Smooth muscle cell (in vitro differentiated cells): ENCODE measurements around the gene NEGR1. TPM values are rescaled to one million over a fixed set of nuclear protein-coding genes. Genes with fewer than 3 reads are reported as not detected.

Source experiments
- DNase-seq: peaks from one replicate; lab custom pipeline; 2025; ENCODE audit not compliant: unreplicated experiment; lab: John Stamatoyannopoulos, UW
- H2AFZ ChIP-seq: fragments of 200-600 bp; sonication (generic); 2 replicates; pipeline ENCODE4 v1.6.0; 2016; ENCODE audit warnings: antibody characterized with exemption, low read depth, mild to moderate bottlenecking
- H3F3A ChIP-seq: fragments of 200-600 bp; sonication (generic); 2 replicates; pipeline ENCODE4 v1.6.0; 2017; ENCODE audit warnings: antibody characterized with exemption, low read depth
- H3K27ac ChIP-seq: fragments of 200-600 bp; sonication (generic); 2 replicates; pipeline ENCODE4 v1.5.1; 2016; ENCODE audit warnings: low read depth, mild to moderate bottlenecking
- H3K27me3 ChIP-seq: fragments of 200-600 bp; sonication (generic); 2 replicates; pipeline ENCODE4 v1.6.1; 2016; ENCODE audit warnings: low read depth, mild to moderate bottlenecking
- H3K36me3 ChIP-seq: fragments of 200-600 bp; sonication (generic); 2 replicates; pipeline ENCODE4 v1.5.1; 2016; ENCODE audit warnings: low read depth
- H3K4me1 ChIP-seq: fragments of 200-600 bp; sonication (generic); 2 replicates; pipeline ENCODE4 v1.5.1; 2016; ENCODE audit warnings: low read depth
- H3K4me2 ChIP-seq: fragments of 200-600 bp; sonication (generic); 2 replicates; pipeline ENCODE4 v1.6.0; 2016; ENCODE audit warnings: mild to moderate bottlenecking
- H3K4me3 ChIP-seq: fragments of 200-600 bp; sonication (generic); 2 replicates; pipeline ENCODE4 v1.5.1; 2016; ENCODE audit warnings: mild to moderate bottlenecking
- H3K79me2 ChIP-seq: fragments of 200-600 bp; sonication (generic); 2 replicates; pipeline ENCODE4 v1.6.0; 2016; ENCODE audit warnings: low read depth, mild to moderate bottlenecking
- H3K9ac ChIP-seq: fragments of 200-600 bp; sonication (generic); 2 replicates; pipeline ENCODE4 v1.6.0; 2016; ENCODE audit warnings: low read depth
- H3K9me3 ChIP-seq: fragments of 200-600 bp; sonication (generic); replicated peaks from 2 replicates; pipeline ENCODE4 v1.5.1; 2016; ENCODE audit warnings: low read depth
- H4K20me1 ChIP-seq: fragments of 200-600 bp; sonication (generic); 2 replicates; pipeline ENCODE4 v1.6.0; 2016; ENCODE audit warnings: low read depth
- WGBS: methylation state at CpG from one replicate; pipeline ENCODE4 v1.1.7; 2016; ENCODE audit warnings: low lambda C conversion rate; 5-methylcytosine and 5-hydroxymethylcytosine counted together
- polyA plus RNA-seq: library from polyadenylated mRNA; unstranded; fragments of >200 nt; fragmentation: Nextera tagmentation; extraction: Ambion mirVana; gene quantifications from 2 replicates; pipeline ENCODE4 v1.2.1, GENCODE V29; 2016
- total RNA-seq: library from RNA; depleted of rRNA; stranded (reverse); fragments of >200 nt; gene quantifications from 2 replicates; pipeline ENCODE4 v1.2.3, GENCODE V29; 2014
- TF ChIP-seq, protein P1 (sequence below): fragments of 200-600 bp; sonication (generic); IDR thresholded peaks from 2 replicates; pipeline ENCODE4 v1.5.1; 2017; ENCODE audit warnings: borderline replicate concordance, mild to moderate bottlenecking, antibody characterized with exemption; ENCODE audit not compliant: insufficient read depth, poor library complexity, severe bottlenecking

The NEGR1 gene
- total and polyA plus RNA-seq, 2 experiments from 2014 or later: 0.02 to 0.09 TPM

DNA sequence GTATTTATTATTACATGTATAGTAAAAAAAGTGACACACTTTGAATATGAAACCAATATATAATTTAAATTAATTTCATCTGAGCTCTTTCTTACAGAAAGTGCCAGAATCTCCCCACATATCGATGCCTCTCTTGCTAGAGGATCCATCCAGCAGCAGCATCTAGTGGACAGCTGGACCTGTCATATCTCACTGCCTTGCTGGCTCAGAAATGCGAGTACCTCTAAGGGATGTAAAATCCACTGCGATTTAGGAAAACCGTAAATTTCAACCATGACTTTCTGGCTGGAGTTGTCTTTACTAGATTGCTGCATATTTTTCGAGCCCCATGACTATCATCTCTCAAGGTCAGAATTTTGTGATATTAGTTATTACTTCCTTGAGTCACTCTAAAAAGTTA is 333.8 kb downstream of the NEGR1 start:
- TF ChIP-seq, protein P1, sequence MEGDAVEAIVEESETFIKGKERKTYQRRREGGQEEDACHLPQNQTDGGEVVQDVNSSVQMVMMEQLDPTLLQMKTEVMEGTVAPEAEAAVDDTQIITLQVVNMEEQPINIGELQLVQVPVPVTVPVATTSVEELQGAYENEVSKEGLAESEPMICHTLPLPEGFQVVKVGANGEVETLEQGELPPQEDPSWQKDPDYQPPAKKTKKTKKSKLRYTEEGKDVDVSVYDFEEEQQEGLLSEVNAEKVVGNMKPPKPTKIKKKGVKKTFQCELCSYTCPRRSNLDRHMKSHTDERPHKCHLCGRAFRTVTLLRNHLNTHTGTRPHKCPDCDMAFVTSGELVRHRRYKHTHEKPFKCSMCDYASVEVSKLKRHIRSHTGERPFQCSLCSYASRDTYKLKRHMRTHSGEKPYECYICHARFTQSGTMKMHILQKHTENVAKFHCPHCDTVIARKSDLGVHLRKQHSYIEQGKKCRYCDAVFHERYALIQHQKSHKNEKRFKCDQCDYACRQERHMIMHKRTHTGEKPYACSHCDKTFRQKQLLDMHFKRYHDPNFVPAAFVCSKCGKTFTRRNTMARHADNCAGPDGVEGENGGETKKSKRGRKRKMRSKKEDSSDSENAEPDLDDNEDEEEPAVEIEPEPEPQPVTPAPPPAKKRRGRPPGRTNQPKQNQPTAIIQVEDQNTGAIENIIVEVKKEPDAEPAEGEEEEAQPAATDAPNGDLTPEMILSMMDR: no peak
- Histone ChIP-seq H3K4me2 (no peak overlapping the region), H3K36me3 (no peaks in the 10 kb centered on the region), H3K27me3 (no peaks in the 10 kb centered on the region), H2AFZ (no peak overlapping the region), H3K4me1 (no peaks in the 10 kb centered on the region), H4K20me1 (no peaks in the 10 kb centered on the region), H3K79me2 (no peaks in the 10 kb centered on the region), H3F3A (no peaks in the 10 kb centered on the region), H3K9ac (no peak overlapping the region), H3K9me3 (no peaks in the 10 kb centered on the region), H3K27ac (no peak overlapping the region), H3K4me3 (no peak overlapping the region)
- 91% methylated on average over 5 of the region's 5 CpGs for WGBS
- no peak for DNase-seq

DNA sequence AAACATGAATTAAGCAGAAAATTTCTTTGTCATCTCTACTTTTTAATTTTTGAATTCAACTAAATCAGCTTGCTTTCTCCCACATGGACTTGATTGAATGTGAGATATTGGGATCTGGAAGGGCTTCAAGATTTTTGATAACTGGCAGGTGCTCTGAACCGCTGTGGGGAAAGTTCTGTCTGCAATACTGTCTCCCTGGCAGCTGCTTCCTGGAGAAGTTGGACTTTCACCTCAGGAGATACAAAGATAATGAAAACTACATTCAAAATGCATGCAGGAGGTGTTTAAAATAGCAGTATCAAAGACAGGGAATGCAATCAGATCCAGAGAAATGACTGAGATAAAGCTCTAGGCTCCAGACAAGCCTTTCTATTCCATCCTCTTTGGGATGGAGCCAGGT is 338.3 kb downstream of the NEGR1 start:
- Histone ChIP-seq H3K27ac (no peak overlapping the region), H3K4me1 (no peaks in the 10 kb centered on the region), H3K36me3 (no peaks in the 10 kb centered on the region), H4K20me1 (no peaks in the 10 kb centered on the region), H3K4me2 (no peak overlapping the region), H3F3A (no peaks in the 10 kb centered on the region), H3K4me3 (no peak overlapping the region), H3K9ac (no peak overlapping the region), H2AFZ (no peak overlapping the region), H3K79me2 (no peaks in the 10 kb centered on the region), H3K27me3 (no peaks in the 10 kb centered on the region), H3K9me3 (no peaks in the 10 kb centered on the region)
- no peak for DNase-seq
- TF ChIP-seq, protein P1: no peak
- 97% methylated on average over 1 of the region's 1 CpG for WGBS

DNA sequence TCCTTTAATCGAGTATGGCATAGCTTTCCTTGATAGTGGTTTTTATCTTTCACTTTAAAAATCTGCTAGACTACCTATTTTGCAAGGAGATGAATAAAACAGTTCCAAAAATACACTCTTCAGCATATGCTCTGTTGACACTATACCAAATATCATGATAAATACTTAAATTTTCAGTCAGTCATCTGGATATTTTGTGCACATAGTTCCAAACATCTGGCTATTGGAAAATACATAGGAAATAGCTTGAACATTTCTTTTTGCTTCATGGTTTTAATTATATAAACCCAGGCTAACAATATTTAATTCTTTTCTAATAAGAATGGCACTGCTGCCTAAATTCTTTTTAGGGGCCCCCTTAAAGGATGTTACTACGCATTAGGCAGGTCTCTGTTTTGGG is 342.1 kb downstream of the NEGR1 start:
- Histone ChIP-seq H3K9ac (no peak overlapping the region), H3K9me3 (no peaks in the 10 kb centered on the region), H3K79me2 (no peaks in the 10 kb centered on the region), H3K27ac (no peak overlapping the region), H2AFZ (no peak overlapping the region), H3K4me3 (no peak overlapping the region), H3K4me2 (no peak overlapping the region), H3K4me1 (no peaks in the 10 kb centered on the region), H3K27me3 (no peaks in the 10 kb centered on the region), H3F3A (no peaks in the 10 kb centered on the region), H3K36me3 (no peaks in the 10 kb centered on the region), H4K20me1 (no peaks in the 10 kb centered on the region)
- no peak for DNase-seq
- 82% methylated on average over 2 of the region's 2 CpGs for WGBS
- TF ChIP-seq, protein P1: no peak

DNA sequence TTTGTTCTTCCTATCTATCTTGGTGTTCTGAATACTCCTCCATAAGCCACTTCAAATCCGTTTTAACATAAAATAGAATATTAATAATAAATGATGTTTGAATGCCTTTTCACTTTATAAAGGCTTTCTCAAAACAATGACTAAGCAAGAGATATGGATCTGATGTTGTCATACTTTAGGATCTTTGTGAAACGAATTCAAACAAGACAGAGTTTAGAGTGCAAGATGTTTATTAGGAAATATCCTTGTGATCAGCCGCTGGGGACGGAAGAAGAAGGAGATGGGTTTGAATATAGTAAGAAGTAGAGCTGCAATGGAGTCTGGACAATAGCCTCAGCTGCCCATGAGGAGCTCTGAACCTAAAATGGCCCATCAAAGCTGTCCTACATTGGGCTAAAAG is 351.8 kb downstream of the NEGR1 start:
- no peak overlapping the region for H3K9ac ChIP-seq
- no peaks in the 10 kb centered on the region for H4K20me1 ChIP-seq
- H3K36me3 ChIP-seq: no peaks in the 10 kb centered on the region
- no peak overlapping the region for H2AFZ ChIP-seq
- H3K79me2 ChIP-seq: no peaks in the 10 kb centered on the region
- no peaks in the 10 kb centered on the region for H3K27me3 ChIP-seq
- H3F3A ChIP-seq: no peaks in the 10 kb centered on the region
- WGBS: 87% methylated on average over 4 of the region's 4 CpGs
- H3K4me3 ChIP-seq: no peak overlapping the region
- no peak for DNase-seq
- no peak overlapping the region for H3K27ac ChIP-seq
- TF ChIP-seq, protein P1: no peak
- H3K4me2 ChIP-seq: no peak overlapping the region
- no peaks in the 10 kb centered on the region for H3K9me3 ChIP-seq
- no peaks in the 10 kb centered on the region for H3K4me1 ChIP-seq
